Activated T-cell treated with anti-CD3 and anti-CD28 coated beads, Interleukin-2, amount 50 U/mL, for 4 hours (primary cell): Measurements from ENCODE around the gene LCMT2. TPM values are rescaled to one million over a fixed set of nuclear protein-coding genes. Genes with fewer than 3 reads are reported as not detected.

Experiments
- ATAC-seq, 2 donors: fragments of 200-7000 bp; cut with Tn5 transposase; one replicate each; pipeline ENCODE4 v1.10.0; 2021
- DNase-seq: peaks from one replicate; pipeline ENCODE4 v3.0.0-alpha.2; 2020
- H3K27me3 Mint-ChIP-seq: one replicate; pipeline ENCODE4 v1.8.0; 2021; ENCODE audit warnings: low read depth, mixed read lengths
- H3K36me3 Mint-ChIP-seq: one replicate; pipeline ENCODE4 v1.8.0; 2022; ENCODE audit warnings: mixed read lengths; ENCODE audit not compliant: insufficient read depth
- H3K4me1 Mint-ChIP-seq: one replicate; pipeline ENCODE4 v1.8.0; 2021; ENCODE audit warnings: low read depth, mixed read lengths
- H3K4me3 Mint-ChIP-seq: one replicate; pipeline ENCODE4 v1.8.0; 2021; ENCODE audit warnings: mild to moderate bottlenecking, moderate library complexity, mixed read lengths
- H3K9me3 Mint-ChIP-seq: one replicate; pipeline ENCODE4 v1.8.0; 2021; ENCODE audit warnings: mixed read lengths
- total RNA-seq, 3 donors: library from RNA; stranded (reverse); gene quantifications; one replicate each; pipeline ENCODE4 v1.2.1, GENCODE V29; 2021

LCMT2 gene
- total RNA-seq, 3 donors from 2014 or later, result 10.9 to 14.6 (median 12.5) TPM

- Mint-ChIP-seq H3K4me1 (peaks cover 26% of the 10 kb centered on the region), H3K9me3 (no peaks in the 10 kb centered on the region), H3K36me3 (peaks cover 9% of the 10 kb centered on the region), H3K27me3 (no peaks in the 10 kb centered on the region), H3K4me3 (no peak overlapping the region)
- ATAC-seq, result no peak
- no peak for DNase-seq
Measured at GRCh38 chr15:43325039-43325684, 5.2 kb downstream of the LCMT2 start.

- no peaks in the 10 kb centered on the region for H3K9me3 Mint-ChIP-seq
- H3K36me3 Mint-ChIP-seq, result no peaks in the 10 kb centered on the region
- no peaks in the 10 kb centered on the region for H3K4me1 Mint-ChIP-seq
- DNase-seq (no peak), ATAC-seq (no peak)
- H3K4me3 Mint-ChIP-seq, result no peak overlapping the region
- peaks cover 15% of the 10 kb centered on the region for H3K27me3 Mint-ChIP-seq
Measured at GRCh38 chr15:43318990-43319771, 11.2 kb downstream of the LCMT2 start.

GRCh38 chr15:43317566-43318184, 12.7 kb downstream of the LCMT2 start:
- no peak overlapping the region for H3K4me3 Mint-ChIP-seq
- ATAC-seq, result no peak
- no peaks in the 10 kb centered on the region for H3K36me3 Mint-ChIP-seq
- H3K9me3 Mint-ChIP-seq, result no peaks in the 10 kb centered on the region
- peaks cover 20% of the 10 kb centered on the region for H3K27me3 Mint-ChIP-seq
- no peaks in the 10 kb centered on the region for H3K4me1 Mint-ChIP-seq
- no peak for DNase-seq

GRCh38 chr15:43316971-43317346, 13.4 kb downstream of the LCMT2 start:
- Mint-ChIP-seq H3K36me3 (no peaks in the 10 kb centered on the region), H3K27me3 (peaks cover 23% of the 10 kb centered on the region), H3K9me3 (no peaks in the 10 kb centered on the region), H3K4me3 (no peak overlapping the region), H3K4me1 (no peaks in the 10 kb centered on the region)
- DNase-seq (no peak), ATAC-seq (no peak)

GRCh38 chr15:43316016-43316970, 14.1 kb downstream of the LCMT2 start:
- no peaks in the 10 kb centered on the region for H3K9me3 Mint-ChIP-seq
- ATAC-seq (no peak), DNase-seq (no peak)
- no peaks in the 10 kb centered on the region for H3K4me1 Mint-ChIP-seq
- peaks cover 23% of the 10 kb centered on the region for H3K27me3 Mint-ChIP-seq
- H3K4me3 Mint-ChIP-seq, result no peak overlapping the region
- no peaks in the 10 kb centered on the region for H3K36me3 Mint-ChIP-seq

GRCh38 chr15:43314171-43314570, 16.2 kb downstream of the LCMT2 start:
- H3K4me1 Mint-ChIP-seq, result no peaks in the 10 kb centered on the region
- ATAC-seq, result no peak
- no peak overlapping the region for H3K4me3 Mint-ChIP-seq
- peaks cover 30% of the 10 kb centered on the region for H3K27me3 Mint-ChIP-seq
- H3K9me3 Mint-ChIP-seq, result no peaks in the 10 kb centered on the region
- no peak for DNase-seq
- H3K36me3 Mint-ChIP-seq, result no peaks in the 10 kb centered on the region

GRCh38 chr15:43312378-43312777, 18.0 kb downstream of the LCMT2 start:
- Mint-ChIP-seq H3K27me3 (peaks cover 33% of the 10 kb centered on the region), H3K9me3 (no peaks in the 10 kb centered on the region), H3K4me3 (no peak overlapping the region), H3K36me3 (no peaks in the 10 kb centered on the region), H3K4me1 (no peaks in the 10 kb centered on the region)
- DNase-seq, result no peak
- ATAC-seq, result no peak

GRCh38 chr15:43302205-43302817, 28.1 kb downstream of the LCMT2 start, which contains the start of gene TGM7:
Gene TGM7 (minus strand): TSS chr15:43302255.
- ATAC-seq, result no peak
- H3K4me1 Mint-ChIP-seq, result no peaks in the 10 kb centered on the region
- no peak for DNase-seq
- H3K4me3 Mint-ChIP-seq, result no peak within 1 kb of the TSS
- no peaks in the 10 kb centered on the region for H3K9me3 Mint-ChIP-seq
- H3K36me3 Mint-ChIP-seq, result no peaks in the 10 kb centered on the region
- H3K27me3 Mint-ChIP-seq, result peaks cover 20% of the 10 kb centered on the region

- Mint-ChIP-seq H3K27me3 (peaks cover 30% of the 10 kb centered on the region), H3K4me3 (no peak overlapping the region), H3K9me3 (no peaks in the 10 kb centered on the region), H3K4me1 (no peaks in the 10 kb centered on the region), H3K36me3 (no peaks in the 10 kb centered on the region)
- ATAC-seq, result no peak
- DNase-seq, result no peak
Measured at GRCh38 chr15:43299884-43300283, 30.5 kb downstream of the LCMT2 start.

GRCh38 chr15:43299411-43299810, 31.0 kb downstream of the LCMT2 start:
- Mint-ChIP-seq H3K36me3 (no peaks in the 10 kb centered on the region), H3K4me3 (no peak overlapping the region), H3K9me3 (no peaks in the 10 kb centered on the region), H3K4me1 (no peaks in the 10 kb centered on the region), H3K27me3 (peaks cover 35% of the 10 kb centered on the region)
- DNase-seq (no peak), ATAC-seq (no peak)

GRCh38 chr15:43294091-43294706, 36.2 kb downstream of the LCMT2 start:
- DNase-seq, result no peak
- Mint-ChIP-seq H3K4me3 (no peak overlapping the region), H3K27me3 (peaks cover 54% of the 10 kb centered on the region), H3K9me3 (no peaks in the 10 kb centered on the region), H3K36me3 (no peaks in the 10 kb centered on the region), H3K4me1 (peaks cover 5% of the 10 kb centered on the region)
- ATAC-seq, result no peak

- Mint-ChIP-seq H3K27me3 (peaks cover 54% of the 10 kb centered on the region), H3K9me3 (no peaks in the 10 kb centered on the region), H3K36me3 (no peaks in the 10 kb centered on the region), H3K4me1 (peaks cover 5% of the 10 kb centered on the region), H3K4me3 (no peak overlapping the region)
- DNase-seq (no peak), ATAC-seq (peak in 1 of 2 donors; percentile 66)
Measured at GRCh38 chr15:43293432-43293831, 36.9 kb downstream of the LCMT2 start.

- Mint-ChIP-seq H3K4me3 (no peak overlapping the region), H3K9me3 (no peaks in the 10 kb centered on the region), H3K4me1 (peaks cover 5% of the 10 kb centered on the region), H3K36me3 (no peaks in the 10 kb centered on the region), H3K27me3 (peaks cover 55% of the 10 kb centered on the region)
- ATAC-seq (no peak), DNase-seq (no peak)
Measured at GRCh38 chr15:43292375-43293078, 37.8 kb downstream of the LCMT2 start.
